Neural crest cell (in vitro differentiated cells): Measurements from ENCODE around the gene PARVA. TPM values are rescaled to one million over a fixed set of nuclear protein-coding genes. Genes with fewer than 3 reads are reported as not detected.

ENCODE experiments used
- DNase-seq: peaks from one replicate; pipeline ENCODE4 v3.0.0; 2021; ENCODE audit warnings: low read depth, mixed read lengths, low spot score
- H3K27ac Mint-ChIP-seq: one replicate; pipeline ENCODE4 v1.8.0; 2021; ENCODE audit warnings: mild to moderate bottlenecking, mixed read lengths; ENCODE audit not compliant: unreplicated experiment
- H3K27me3 Mint-ChIP-seq: 2 replicates; pipeline ENCODE4 v1.8.0; 2021; ENCODE audit warnings: low read depth, mild to moderate bottlenecking, mixed read lengths
- H3K36me3 Mint-ChIP-seq: 2 replicates; pipeline ENCODE4 v1.8.0; 2021; ENCODE audit warnings: low read depth, mild to moderate bottlenecking, mixed read lengths
- H3K4me1 Mint-ChIP-seq: 2 replicates; pipeline ENCODE4 v1.8.0; 2021; ENCODE audit warnings: mixed read lengths
- H3K4me3 Mint-ChIP-seq: one replicate; pipeline ENCODE4 v1.8.0; 2021; ENCODE audit warnings: mild to moderate bottlenecking, mixed read lengths
- H3K9me3 Mint-ChIP-seq: 2 replicates; pipeline ENCODE4 v1.8.0; 2021; ENCODE audit warnings: mixed read lengths
- total RNA-seq: library from RNA; stranded (reverse); gene quantifications from 2 replicates; pipeline ENCODE4 v1.2.1, GENCODE V29; 2021
- TF ChIP-seq, protein P1 (sequence below): fragments of 200-600 bp; sonication (generic); conservative IDR thresholded peaks from 2 replicates; pipeline ENCODE4 v1.5.0; 2021; ENCODE audit warnings: antibody characterized with exemption, mild to moderate bottlenecking

Gene PARVA
- total RNA-seq, 1 donor from 2014 or later: 36.2 TPM

DNA sequence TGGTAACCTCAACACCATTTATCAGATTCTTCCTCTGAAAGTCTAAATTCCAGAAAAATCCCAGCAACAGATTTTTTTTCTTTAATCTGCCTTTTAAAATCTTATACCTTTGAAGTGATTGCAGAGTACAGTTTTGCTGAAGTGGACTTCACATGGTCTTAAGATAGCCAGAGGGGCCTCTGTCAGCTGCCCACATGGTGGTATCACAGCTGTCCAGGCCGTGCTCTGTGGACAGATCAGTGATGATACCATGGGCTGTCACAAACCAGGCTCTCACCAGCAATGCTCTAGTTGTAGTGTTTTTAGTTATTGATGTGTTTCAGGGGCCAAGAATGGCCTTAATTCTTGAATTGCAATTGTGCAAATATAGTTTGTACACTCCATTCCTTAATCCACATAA, 44.0 kb downstream of the PARVA start:
- Mint-ChIP-seq H3K9me3 (no peaks in the 10 kb centered on the region), H3K36me3 (no peaks in the 10 kb centered on the region), H3K4me1 (no peaks in the 10 kb centered on the region), H3K27me3 (no peaks in the 10 kb centered on the region), H3K4me3 (no peak overlapping the region), H3K27ac (no peak overlapping the region)
- DNase-seq: no peak
- TF ChIP-seq, protein P1, sequence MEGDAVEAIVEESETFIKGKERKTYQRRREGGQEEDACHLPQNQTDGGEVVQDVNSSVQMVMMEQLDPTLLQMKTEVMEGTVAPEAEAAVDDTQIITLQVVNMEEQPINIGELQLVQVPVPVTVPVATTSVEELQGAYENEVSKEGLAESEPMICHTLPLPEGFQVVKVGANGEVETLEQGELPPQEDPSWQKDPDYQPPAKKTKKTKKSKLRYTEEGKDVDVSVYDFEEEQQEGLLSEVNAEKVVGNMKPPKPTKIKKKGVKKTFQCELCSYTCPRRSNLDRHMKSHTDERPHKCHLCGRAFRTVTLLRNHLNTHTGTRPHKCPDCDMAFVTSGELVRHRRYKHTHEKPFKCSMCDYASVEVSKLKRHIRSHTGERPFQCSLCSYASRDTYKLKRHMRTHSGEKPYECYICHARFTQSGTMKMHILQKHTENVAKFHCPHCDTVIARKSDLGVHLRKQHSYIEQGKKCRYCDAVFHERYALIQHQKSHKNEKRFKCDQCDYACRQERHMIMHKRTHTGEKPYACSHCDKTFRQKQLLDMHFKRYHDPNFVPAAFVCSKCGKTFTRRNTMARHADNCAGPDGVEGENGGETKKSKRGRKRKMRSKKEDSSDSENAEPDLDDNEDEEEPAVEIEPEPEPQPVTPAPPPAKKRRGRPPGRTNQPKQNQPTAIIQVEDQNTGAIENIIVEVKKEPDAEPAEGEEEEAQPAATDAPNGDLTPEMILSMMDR: no peak

DNA sequence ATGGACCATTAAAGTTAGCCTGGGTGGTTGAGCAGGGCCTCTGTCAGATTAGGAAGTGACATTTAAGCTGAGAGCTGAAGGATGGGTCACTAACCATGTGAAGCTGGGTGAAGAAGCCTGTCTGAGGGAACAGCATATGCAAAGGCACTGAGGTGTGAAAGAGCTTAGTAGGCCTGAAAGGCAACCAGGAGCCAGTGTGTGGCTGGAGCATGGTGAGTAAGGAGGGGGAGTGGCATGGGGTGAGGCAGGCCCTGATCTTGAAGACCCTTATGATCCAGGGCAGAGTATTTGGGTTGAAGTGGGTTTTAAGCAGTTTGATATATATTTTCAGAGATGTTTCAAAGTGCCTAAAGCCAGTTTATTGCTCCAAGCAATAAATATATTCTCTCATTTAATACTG, 48.8 kb downstream of the PARVA start:
- H3K27me3 Mint-ChIP-seq: no peaks in the 10 kb centered on the region
- no peak for DNase-seq
- H3K36me3 Mint-ChIP-seq: no peaks in the 10 kb centered on the region
- TF ChIP-seq, protein P1: no peak
- H3K27ac Mint-ChIP-seq: no peak overlapping the region
- peaks cover 10% of the 10 kb centered on the region for H3K4me1 Mint-ChIP-seq
- no peaks in the 10 kb centered on the region for H3K9me3 Mint-ChIP-seq
- H3K4me3 Mint-ChIP-seq: no peak overlapping the region

DNA sequence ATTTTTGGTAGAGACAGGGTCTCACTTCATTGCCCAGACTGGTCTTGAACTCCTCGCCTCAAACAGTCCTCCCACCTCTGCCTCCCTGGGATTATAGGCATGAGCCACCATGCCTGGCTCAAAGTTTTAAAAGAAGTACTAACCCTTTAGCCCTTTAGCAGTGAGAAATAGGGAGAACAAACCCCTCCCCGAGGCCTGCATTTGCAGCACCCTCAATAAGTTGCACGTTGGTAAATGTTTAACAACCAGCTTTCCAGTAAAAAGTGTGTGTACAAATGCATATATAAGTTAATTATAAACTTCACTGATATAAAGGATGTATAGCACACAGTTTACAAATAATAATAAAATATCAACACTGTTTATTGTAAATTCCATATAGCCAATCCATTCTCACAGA, 51.8 kb downstream of the PARVA start:
- no peaks in the 10 kb centered on the region for H3K36me3 Mint-ChIP-seq
- H3K9me3 Mint-ChIP-seq: no peaks in the 10 kb centered on the region
- peaks cover 22% of the 10 kb centered on the region for H3K4me1 Mint-ChIP-seq
- no peak overlapping the region for H3K4me3 Mint-ChIP-seq
- TF ChIP-seq, protein P1: no peak
- DNase-seq: no peak
- H3K27ac Mint-ChIP-seq: no peak overlapping the region
- no peaks in the 10 kb centered on the region for H3K27me3 Mint-ChIP-seq

DNA sequence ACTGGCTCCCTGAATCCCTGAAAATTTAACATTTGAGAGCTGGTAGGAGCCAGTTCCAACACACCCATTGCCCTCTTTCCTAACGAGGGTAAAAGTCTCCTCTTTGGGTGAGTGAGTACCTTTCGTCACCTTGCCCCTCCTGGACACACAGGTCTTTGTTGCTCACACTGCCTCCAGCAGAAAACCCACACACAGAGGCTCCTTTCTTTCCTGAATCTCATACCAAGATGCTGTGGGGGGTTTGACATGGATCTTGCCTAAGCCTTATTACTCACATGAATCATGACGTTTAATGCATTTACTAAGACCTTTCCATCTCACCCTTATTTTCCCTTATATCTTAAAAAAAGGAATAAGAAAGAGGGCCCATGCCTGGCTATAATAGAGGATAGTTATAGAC, 53.0 kb downstream of the PARVA start:
- TF ChIP-seq, protein P1: no peak
- Mint-ChIP-seq H3K36me3 (no peaks in the 10 kb centered on the region), H3K4me1 (peaks cover 33% of the 10 kb centered on the region), H3K27ac (no peak overlapping the region), H3K27me3 (no peaks in the 10 kb centered on the region), H3K4me3 (no peak overlapping the region), H3K9me3 (no peaks in the 10 kb centered on the region)
- DNase-seq: no peak

DNA sequence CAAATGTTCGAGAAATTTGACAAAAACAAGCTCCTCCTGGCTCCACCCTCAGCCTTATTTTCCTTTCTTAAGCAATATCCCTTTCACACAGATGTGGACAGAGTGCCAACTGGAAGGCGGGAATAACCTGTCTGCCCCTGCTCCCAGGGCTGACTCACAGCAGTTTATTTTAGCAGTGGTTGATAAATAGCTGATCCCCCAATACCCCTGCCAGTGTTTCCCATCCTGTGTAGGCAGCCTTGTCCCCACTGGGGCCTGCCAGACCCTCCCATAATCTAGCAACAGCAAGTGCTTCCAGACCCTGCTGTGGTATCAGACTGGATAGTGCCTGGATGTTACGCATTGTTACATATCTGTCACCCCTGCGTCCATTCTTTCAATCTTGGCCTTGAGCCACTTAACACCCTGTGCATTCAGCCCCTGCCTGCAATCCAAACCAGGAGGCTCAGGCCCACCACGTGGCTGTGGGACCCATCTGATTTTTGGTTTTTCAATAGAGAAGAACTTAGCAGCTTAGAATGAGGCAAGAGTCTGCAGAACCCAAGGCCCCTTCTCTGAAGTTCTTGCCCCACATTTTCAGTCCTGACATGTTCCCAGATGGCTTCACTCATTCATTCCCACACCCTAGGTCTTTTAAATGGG, 53.7 kb downstream of the PARVA start:
- no peak overlapping the region for H3K27ac Mint-ChIP-seq
- H3K9me3 Mint-ChIP-seq: no peaks in the 10 kb centered on the region
- H3K4me1 Mint-ChIP-seq: peaks cover 35% of the 10 kb centered on the region
- TF ChIP-seq, protein P1: no peak
- no peaks in the 10 kb centered on the region for H3K27me3 Mint-ChIP-seq
- no peaks in the 10 kb centered on the region for H3K36me3 Mint-ChIP-seq
- no peak overlapping the region for H3K4me3 Mint-ChIP-seq
- no peak for DNase-seq
